ENCODE results near the gene BRWD1. TPM values are rescaled to one million over a fixed set of nuclear protein-coding genes. Genes with fewer than 3 reads are reported as not detected.

Gene BRWD1
- total and polyA plus RNA-seq, 2 of the 8 experiments (the other 6 are each of a cell fraction or from before 2014, with no cell fraction given), result 9.3 to 45.2 TPM

DNA sequence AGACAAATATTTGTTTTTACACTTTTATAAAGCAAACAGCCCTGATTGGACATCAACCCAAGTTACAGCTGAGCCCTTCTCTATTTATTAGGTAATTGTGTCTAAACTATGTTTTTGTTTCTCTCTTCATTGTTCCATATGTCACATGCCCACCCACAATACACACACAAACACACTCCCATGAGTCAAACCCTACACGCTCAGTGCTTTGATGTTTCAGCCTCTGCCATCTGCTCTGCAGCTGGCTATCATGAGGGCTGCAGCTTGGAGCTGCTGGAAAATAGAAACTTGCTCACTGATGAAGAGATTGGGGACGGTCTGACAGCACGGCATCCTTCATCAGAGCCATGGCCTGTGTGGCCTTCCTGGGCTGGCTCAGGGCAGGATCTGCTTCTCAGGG, 171.9 kb downstream of the BRWD1 start:
- Histone ChIP-seq H3K56ac (replicated peaks; ENCODE audit: insufficient read length, low read depth, low read length) (no peak overlapping the region), H4K5ac (ENCODE audit: insufficient read length, low read depth, low read length) (no peak overlapping the region), H3K36me3 (ENCODE audit: control insufficient read depth in 2 of 4, insufficient read depth in 4 of 4, low read length in 3 of 4) (no peaks in the 10 kb centered on the region), H2BK15ac (ENCODE audit: low read length) (no peak overlapping the region), H3K23me2 (ENCODE audit: low read depth, low read length) (no peaks in the 10 kb centered on the region), H3K18ac (ENCODE audit: extremely low read depth, low read length) (no peak overlapping the region), H3K4me3 (ENCODE audit: extremely low read depth in 1 of 4, insufficient read depth in 2 of 4, low read depth in 3 of 4, low read length in 4 of 4) (no peak overlapping the region), H2AFZ (ENCODE audit: low read length) (no peak overlapping the region), H4K20me1 (replicated peaks in 1 of 2; ENCODE audit: control insufficient read depth in 1 of 2, insufficient read depth in 2 of 2, low read length in 2 of 2) (no peaks in the 10 kb centered on the region), H2BK12ac (ENCODE audit: low read depth, low read length) (no peak overlapping the region), H3K14ac (ENCODE audit: insufficient read length) (no peak overlapping the region), H4K91ac (replicated peaks; ENCODE audit: insufficient read length, low read length) (no peak overlapping the region), H3K4ac (replicated peaks; ENCODE audit: insufficient read length, low read depth, low read length) (no peak overlapping the region), H2BK5ac (ENCODE audit: low read depth, low read length) (no peak overlapping the region), H2BK120ac (replicated peaks; ENCODE audit: low read depth, low read length) (no peak overlapping the region), H3K27ac (ENCODE audit: low read depth, low read length) (no peak overlapping the region), H3K4me2 (ENCODE audit: insufficient read depth in 1 of 2, low read depth in 2 of 2, low read length in 2 of 2) (no peak overlapping the region), H3K23ac (ENCODE audit: insufficient read length) (no peak overlapping the region), H3K79me1 (ENCODE audit: low read depth, low read length) (no peaks in the 10 kb centered on the region), H3K9me3 (ENCODE audit: insufficient read depth in 2 of 2, low read depth in 1 of 2, low read length in 1 of 2) (no peaks in the 10 kb centered on the region; a peak in 1 of 4 replicates), H2AK5ac (ENCODE audit: low read depth, low read length) (no peak overlapping the region), H3K4me1 (replicated peaks in 1 of 4; ENCODE audit: control insufficient read depth in 3 of 4, insufficient read depth in 4 of 4, low read length in 3 of 4) (peaks cover 0 to 12% (median 7%) of the 10 kb centered on the region in 4 experiments; a peak in 6 of 7 replicates), H4K8ac (ENCODE audit: extremely low read depth, insufficient read depth, low read length) (no peak overlapping the region), H2BK20ac (ENCODE audit: low read length) (no peak overlapping the region), H3K9ac (replicated peaks in 1 of 4; ENCODE audit: extremely low read depth in 1 of 4, low read depth in 3 of 4, low read length in 3 of 4) (no peak overlapping the region), H3K79me2 (ENCODE audit: control insufficient read depth in 1 of 2, insufficient read depth in 2 of 2, low read length in 2 of 2) (no peaks in the 10 kb centered on the region), H3K27me3 (replicated peaks in 1 of 4; ENCODE audit: control insufficient read depth in 3 of 4, extremely low read depth in 1 of 4, insufficient read depth in 3 of 4, low read length in 3 of 4) (no peaks in the 10 kb centered on the region)
- 89% methylated on average over 3 of the region's 3 CpGs; no CpG with 5 or more reads in 1 of the 2 experiments for WGBS, 2 experiments (ENCODE audit: extremely low coverage in 1 of 2, insufficient coverage in 1 of 2, insufficient read length in 1 of 2, insufficient replicate concordance in 2 of 2, low coverage in 1 of 2, low lambda C conversion rate in 2 of 2, missing lambda C conversion rate in 1 of 2)
- ChIA-PET POLR2A (ENCODE audit: partially characterized antibody) (interaction anchor here (0.9 kb wide), 1 partner anchor 27 kb away, joined by 3 read pairs; no protein-coding TSS in a partner anchor), CTCF (ENCODE audit: partially characterized antibody) (interaction anchor here (1.3 to 1.8 kb wide), 2 partner anchors 45 to 120 kb away, joined by 3 to 4 read pairs; no protein-coding TSS in a partner anchor)
- DNase-seq (ENCODE audit: low read depth in 1 of 2, low spot score in 2 of 2) (no peak), FAIRE-seq (no peak)
- TF ChIP-seq TAF7 (optimal IDR thresholded peaks at IDR 0.05; ENCODE audit: borderline replicate concordance, low read depth, low read length), result no peak
- TF ChIP-seq, protein P1, sequence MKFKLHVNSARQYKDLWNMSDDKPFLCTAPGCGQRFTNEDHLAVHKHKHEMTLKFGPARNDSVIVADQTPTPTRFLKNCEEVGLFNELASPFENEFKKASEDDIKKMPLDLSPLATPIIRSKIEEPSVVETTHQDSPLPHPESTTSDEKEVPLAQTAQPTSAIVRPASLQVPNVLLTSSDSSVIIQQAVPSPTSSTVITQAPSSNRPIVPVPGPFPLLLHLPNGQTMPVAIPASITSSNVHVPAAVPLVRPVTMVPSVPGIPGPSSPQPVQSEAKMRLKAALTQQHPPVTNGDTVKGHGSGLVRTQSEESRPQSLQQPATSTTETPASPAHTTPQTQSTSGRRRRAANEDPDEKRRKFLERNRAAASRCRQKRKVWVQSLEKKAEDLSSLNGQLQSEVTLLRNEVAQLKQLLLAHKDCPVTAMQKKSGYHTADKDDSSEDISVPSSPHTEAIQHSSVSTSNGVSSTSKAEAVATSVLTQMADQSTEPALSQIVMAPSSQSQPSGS (IDR thresholded peaks at IDR 0.05; ENCODE audit: low read length), result no peak
- TF ChIP-seq RFX5 (IDR thresholded peaks at IDR 0.05; ENCODE audit: borderline replicate concordance, low read depth, low read length), result no peak
- no peak for TF ChIP-seq JUN (IDR thresholded peaks at IDR 0.05; ENCODE audit: low read depth, low read length)
- no peak for TF ChIP-seq ZNF274 (IDR thresholded peaks at IDR 0.05; ENCODE audit: borderline replicate concordance, extremely low read depth, low read length)
- no peak for TF ChIP-seq CEBPB (IDR thresholded peaks at IDR 0.05; ENCODE audit: low read depth, low read length)
- no peak for TF ChIP-seq KDM1A (IDR thresholded peaks at IDR 0.05; ENCODE audit: borderline replicate concordance, low read length)
- no peak for TF ChIP-seq BACH1 (IDR thresholded peaks at IDR 0.05; ENCODE audit: low read length)
- TF ChIP-seq RAD21 (IDR thresholded peaks at IDR 0.05 in 1 of 2, conservative IDR thresholded peaks at IDR 0.05 in 1 of 2; ENCODE audit: low read depth in 2 of 2, low read length in 2 of 2), result no peak
- no peak for TF ChIP-seq YY1 (IDR thresholded peaks at IDR 0.05; ENCODE audit: low read depth, low read length)
- TF ChIP-seq SIN3A (conservative IDR thresholded peaks at IDR 0.05 in 1 of 2, IDR thresholded peaks at IDR 0.05 in 1 of 2; ENCODE audit: low read depth in 1 of 2, low read length in 2 of 2), result no peak
- no peak for TF ChIP-seq POLR2A (IDR thresholded peaks at IDR 0.05; ENCODE audit: control extremely low read depth in 1 of 2, low read depth in 2 of 2, low read length in 2 of 2)
- no peak for TF ChIP-seq TAF1 (IDR thresholded peaks at IDR 0.05; ENCODE audit: low read depth, low read length)

Measured in H1 (cell line).